HL-60/S4 treated with retinoic acid at 250 ng/mL for 4 days and 3 days (cell line): ENCODE results near the gene ZNF362.

ENCODE experiments used
- in situ Hi-C: fragments of 300-500 bp; cut with MboI; formaldehyde crosslinking; loops from 2 replicates; pipeline ENCODE4 v1.7.0; 2022; ENCODE audit warnings: low sequenced_read_pairs

The ZNF362 gene

GRCh38 chr1:33323663-33324477, 67.6 kb downstream of the ZNF362 start:
- in situ Hi-C loops: no loop called here

GRCh38 chr1:33324677-33325575, 68.6 kb downstream of the ZNF362 start:
- in situ Hi-C loops: no loop called here

DNA sequence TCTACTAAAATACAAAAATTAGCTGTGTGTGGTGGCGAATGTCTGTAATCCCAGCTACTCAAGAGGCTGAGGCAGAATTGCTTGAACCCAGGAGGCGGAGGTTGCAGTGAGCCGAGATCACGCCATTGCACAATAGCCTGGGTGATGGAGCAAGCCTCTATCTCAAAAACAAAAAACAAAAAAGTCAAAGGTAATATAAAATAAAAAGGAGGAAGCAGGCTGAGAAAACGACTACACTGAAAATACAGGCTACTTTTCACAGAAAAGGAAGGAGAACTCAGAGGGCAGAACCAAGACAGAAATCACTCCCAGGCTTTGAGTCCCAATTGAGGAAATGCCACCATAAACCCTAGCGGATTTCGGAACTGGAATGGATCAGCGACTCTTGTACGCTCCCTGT, 70.5 kb downstream of the ZNF362 start:
- in situ Hi-C loops: no loop called here

DNA sequence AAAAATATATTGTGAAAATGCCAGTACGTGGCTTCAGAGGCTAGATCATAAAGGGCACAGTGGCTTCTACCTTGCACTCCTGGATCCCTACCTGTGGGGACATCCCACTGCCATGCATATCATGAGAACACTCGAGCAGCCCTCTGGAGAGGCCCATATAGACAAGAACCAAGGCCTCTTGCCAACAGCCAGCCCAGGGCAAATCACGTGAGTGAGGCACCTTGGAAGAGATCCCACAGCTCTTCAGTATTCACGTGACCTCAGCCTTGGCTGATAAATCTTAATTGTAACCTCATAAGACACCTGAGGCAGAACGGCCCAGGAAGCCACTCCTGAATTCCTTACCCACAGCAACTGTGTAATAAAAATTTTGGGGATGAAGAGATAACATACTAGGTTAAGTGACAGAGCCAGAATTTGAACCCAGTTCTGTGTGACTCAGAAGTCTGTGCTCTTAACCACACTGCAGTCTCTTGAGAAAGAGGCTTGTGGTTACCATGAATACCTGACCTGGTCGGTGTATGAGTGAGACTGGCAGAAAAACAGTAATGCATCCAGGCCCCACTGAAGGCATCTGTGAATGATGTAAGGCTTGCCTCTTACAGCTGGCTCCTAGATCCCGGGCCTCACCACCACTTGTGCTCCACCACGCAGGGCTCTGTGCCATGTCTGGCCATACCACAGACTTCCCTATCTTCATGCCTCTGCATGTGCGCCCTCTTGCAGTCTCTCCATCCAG, 71.5 kb downstream of the ZNF362 start:
- in situ Hi-C loops: no loop called here

DNA sequence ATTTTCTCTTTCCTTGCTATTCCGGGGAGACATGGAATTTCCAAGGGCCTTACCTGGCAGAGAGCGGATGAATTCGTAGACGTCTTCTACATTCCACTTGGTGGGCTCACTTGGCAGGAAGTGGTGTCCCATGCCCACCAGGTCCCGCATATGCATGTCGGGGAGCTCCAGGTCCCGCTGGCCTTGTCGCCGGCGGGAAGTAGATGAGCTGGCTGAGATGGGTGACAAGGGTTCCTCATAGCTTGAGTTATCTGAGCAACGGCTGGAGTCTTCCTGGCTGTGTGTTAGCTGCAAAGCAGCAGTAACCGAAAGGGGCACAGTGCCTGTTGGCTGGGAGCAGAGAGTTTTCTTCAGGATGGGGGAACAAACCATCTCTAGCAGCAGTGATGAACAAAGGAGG, 72.5 kb downstream of the ZNF362 start:
- in situ Hi-C loops: no loop called here

- in situ Hi-C loops: no loop called here
Observed at GRCh38 chr1:33329600-33330305, 73.5 kb downstream of the ZNF362 start.

DNA sequence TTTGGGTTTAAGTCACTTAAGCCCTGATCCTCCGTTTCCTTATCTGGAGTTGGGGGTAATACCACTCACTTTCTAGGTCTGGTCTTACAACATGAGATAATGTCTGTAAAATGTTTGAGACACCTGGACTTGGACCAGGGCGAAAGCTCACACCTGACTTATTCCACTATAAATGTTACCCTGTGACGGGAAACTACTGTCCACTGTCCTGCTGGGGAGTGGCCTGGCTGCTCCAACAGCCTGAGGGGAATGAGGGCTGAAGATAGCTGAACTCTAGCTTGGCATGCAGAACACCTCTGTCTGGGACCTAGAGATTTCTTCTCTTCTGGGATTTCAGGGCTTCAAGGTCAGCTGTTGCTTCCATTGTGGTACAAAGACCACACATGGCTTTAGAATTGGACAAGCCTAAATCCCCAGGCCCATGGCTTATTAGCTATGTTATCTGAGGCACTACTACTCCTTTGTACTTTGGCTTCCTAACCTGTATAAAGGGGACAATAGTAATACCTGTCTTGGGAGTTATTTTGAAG, 74.1 kb downstream of the ZNF362 start:
- in situ Hi-C loops: no loop called here

DNA sequence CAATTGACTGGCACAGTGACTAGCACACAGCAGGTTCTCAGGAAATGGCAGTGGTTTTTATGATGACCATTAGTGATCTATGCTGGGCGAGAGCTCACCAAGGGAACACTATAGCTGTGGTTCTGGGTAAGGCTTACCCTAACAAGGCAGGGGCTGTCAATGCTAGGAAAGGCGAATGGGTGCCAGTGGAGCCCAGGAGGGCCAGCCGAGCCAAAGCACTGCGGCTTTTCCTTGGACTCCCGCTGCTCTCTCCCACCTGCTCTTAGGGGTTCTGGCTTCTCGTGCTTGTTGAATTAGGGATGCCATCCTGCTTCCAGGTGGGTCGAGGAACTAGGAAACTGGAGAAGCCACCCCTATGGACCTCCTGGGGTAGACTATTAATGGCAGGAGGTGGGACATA, 74.6 kb downstream of the ZNF362 start:
- in situ Hi-C loops: no loop called here

DNA sequence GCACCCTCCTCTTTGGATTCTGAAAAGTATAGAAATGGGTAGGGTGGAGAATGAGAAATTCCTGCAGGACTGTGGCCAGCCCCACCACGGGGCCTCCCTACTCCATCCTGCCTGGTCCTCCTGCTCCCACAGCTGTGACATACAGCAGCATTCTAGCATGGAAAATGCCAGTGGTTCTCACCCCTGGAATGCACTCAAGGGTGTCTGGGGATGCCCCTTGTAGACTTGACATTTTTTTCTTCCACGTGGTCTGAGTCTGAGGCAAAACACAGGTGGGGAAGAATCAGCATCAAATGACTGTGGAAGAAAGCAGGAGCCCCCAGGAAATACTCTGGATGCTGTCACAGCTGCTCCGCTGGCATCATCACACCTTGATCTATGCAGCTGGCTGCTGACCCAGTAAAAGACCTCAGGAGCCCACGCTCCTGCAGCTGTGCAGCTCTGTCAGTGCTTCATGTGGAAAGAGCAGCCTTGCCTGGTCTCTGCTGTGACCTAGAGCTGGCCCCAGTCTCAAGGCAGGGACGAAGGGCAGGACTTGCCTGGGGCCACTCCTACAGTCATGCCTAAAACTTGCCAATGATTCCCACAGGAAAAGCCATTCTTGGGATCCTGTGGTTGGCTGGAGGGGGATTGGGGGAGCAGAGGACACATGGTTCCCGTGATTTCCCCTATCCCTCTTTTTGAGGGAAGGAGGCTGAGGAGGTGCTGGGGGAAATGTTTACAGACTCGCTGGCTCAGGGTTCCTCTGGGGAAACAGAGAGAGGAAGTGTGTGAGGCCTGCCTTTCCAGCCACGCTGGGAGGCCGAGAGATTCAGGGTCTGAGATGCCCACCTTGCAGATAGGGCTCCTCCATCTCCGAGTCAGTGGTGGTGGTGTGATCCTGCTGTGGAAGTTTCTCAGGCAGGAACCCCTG, 75.4 kb downstream of the ZNF362 start:
- in situ Hi-C loops: no loop called here

DNA sequence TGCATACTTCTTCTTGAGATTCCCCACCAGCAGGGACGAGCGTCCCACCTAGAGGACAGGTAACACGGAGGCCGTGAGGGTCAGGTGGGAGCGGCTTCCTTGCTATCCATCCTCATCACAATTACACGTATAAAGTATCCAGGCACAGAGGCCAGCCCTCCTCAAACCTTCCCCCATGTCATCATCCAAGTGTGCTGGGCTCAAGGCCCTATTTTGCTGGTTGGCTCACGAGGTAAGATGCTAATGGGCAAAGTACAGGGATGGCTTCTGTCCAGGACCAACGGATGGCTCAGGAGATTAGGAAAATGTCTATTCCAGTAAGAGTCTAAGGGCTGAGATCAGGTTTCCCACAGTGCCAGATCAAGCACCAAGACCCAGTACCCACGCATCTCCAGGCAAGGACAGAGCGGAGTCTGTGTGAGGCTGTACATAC, 76.1 kb downstream of the ZNF362 start:
- in situ Hi-C loops: no loop called here

DNA sequence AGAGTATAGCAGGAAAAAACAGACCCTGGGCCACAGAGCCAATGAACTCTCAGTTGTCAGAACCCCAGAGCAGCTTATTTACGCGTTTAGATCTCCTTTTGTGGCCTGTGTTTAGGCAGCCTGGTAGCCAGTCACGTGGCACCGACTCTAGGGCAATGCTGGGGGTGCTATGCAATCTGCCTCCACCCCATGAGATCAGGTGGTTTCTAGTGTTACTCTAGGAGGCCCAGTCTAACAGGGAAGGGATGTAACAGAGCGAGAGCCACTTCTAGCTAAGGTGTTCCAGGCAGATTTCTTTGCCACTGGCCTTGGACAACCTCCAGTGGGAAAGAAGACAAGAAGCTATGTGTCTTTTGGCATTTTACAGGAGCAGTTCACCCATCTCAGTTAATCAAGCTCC, 76.6 kb downstream of the ZNF362 start:
- in situ Hi-C loops: no loop called here

- in situ Hi-C loops: no loop called here
Observed at GRCh38 chr1:33334081-33334552, 77.8 kb downstream of the ZNF362 start.

GRCh38 chr1:33335020-33335419, 78.7 kb downstream of the ZNF362 start:
- in situ Hi-C loops: no loop called here

GRCh38 chr1:33336580-33336979, 80.3 kb downstream of the ZNF362 start:
- in situ Hi-C loops: no loop called here

DNA sequence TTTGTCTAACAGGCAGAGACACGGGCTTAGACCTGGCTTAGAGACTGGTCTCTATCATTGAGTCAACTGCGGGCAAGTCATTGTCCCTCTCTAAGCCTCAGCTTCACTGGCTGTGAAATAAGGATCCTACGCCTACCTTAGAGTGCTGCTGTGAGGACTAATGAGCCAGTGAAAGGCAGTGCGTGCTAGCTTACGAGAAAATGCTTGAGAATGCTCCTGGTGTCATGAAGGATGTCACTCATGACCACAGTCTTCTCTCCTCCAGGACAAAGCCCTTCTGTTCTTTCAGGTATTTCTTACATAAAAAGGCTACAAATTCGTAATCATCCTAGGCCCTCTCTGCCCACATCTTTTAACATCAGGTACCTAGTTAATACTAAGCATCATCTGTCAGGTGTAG, 81.1 kb downstream of the ZNF362 start:
- in situ Hi-C loops: no loop called here

DNA sequence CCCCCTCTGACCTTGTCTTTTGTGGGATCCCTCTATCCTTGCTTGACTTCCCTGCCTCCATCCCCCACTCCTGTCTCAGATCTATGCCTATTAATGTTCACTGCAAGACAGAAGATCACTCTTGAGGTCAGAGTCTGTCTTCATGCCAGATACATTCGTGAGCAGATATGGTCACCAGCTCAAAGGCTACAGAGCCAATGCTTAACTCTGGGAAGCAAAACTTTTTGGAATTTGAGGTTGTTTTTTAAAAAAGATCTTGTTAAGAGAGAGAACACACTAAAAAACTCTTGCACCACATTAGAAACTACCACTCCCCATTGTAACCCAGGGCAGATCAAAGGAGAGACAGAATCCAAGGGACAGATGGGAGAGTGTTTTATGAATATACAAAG, 81.8 kb downstream of the ZNF362 start:
- in situ Hi-C loops: no loop called here

DNA sequence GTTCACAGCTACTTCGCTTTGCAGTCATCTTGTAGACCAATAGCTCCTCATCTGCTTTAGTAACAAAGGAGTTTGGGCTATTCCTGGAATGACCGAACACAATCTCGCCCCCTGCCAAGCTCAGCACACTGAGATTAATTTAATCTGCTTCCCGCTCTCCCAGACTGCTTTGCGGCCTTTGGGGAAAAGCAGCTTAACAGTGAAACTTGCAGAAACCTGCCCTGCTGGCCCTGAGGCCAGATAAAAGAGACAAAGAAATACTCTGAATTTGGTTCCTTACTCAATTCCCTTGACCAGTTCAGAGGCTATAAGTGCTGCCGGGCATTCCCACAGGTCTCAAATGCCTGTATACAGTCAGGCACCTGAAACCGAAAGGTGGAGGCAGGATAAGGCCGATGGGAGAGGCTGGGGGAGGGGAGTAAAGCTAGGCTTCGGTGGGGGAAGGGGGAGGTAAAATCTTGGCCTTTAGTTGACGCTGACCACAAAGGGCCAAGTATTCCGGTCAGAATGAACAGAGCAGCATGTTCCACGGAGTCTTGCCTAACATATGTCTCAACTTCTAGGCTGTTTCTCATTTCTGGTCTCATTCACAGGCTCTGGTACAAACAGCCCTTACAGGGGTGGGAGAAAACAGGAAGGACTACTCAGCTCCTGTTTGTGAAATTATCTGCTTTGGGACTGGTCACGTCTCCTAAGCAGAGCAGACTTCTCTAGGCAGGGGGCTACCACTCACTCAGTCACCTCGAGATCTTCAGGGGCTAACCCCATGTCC, 82.3 kb downstream of the ZNF362 start:
- in situ Hi-C loops: no loop called here

DNA sequence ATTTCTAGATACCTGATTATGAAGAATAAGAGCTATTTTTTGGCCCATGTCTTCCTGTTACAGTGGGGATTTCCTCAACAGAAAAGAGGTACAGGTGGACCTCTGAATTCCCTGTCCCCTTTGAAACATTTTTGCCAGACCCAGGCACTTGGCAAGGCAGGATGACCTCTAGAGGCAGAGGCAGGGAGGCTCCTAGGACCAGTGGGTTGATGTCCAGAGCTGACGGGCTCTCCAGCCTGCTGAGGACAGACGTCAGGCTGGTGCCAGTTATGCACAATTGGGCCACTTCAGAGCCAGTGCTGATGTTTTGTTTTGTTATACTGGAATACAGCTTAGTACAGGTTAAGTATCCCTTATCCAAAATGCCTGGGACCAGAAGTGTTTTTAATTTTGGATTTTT, 83.1 kb downstream of the ZNF362 start:
- in situ Hi-C loops: no loop called here

DNA sequence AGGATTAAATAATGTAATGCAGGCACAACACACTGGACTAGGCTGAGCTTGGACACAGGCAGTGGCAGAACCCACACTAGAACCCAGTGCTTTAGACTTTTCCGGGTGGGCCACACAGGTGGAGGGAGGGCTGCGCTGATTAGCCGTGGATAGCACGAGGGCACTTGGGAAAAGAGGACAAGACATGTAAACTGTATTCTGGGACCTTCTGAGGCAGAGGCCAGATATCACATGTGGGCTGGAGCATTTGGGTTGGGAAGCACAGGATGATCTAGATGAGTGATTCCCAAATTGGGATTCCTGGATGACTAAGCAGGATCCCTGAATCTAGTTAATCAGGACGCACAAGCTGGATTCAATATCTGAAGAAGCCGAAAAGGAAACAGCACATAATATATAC, 84.9 kb downstream of the ZNF362 start:
- in situ Hi-C loops: no loop called here
